HepG2 (cell line): Measurements from ENCODE around the gene LBX2. TPM values are rescaled to one million over a fixed set of nuclear protein-coding genes. Genes with fewer than 3 reads are reported as not detected.

Experiments used
- CBFB ChIP-seq: sonication (generic); formaldehyde crosslinking; IDR thresholded peaks from 2 replicates; pipeline ENCODE4 v1.4.0; 2020; ENCODE audit warnings: missing genetic modification reagents
- CBX1 ChIP-seq: IDR thresholded peaks from one replicate; pipeline ENCODE4 v1.6.1; 2016; ENCODE audit warnings: antibody characterized with exemption, low read depth
- FOXA1 ChIP-seq, 2 experiments: fragments of 450-650 bp in 1 of 2; sonication (generic) in 1 of 2; formaldehyde crosslinking in 1 of 2; IDR thresholded peaks; 2 replicates each; pipeline versions ENCODE4 v1.4.0 to v1.6.1; 2016 to 2020; ENCODE audit warnings: missing genetic modification reagents in 1 of 2
- HNF4A ChIP-seq: sonication (generic); formaldehyde crosslinking; IDR thresholded peaks from 2 replicates; pipeline ENCODE4 v1.4.0; 2020; ENCODE audit warnings: missing genetic modification reagents
- MEIS2 ChIP-seq: sonication (generic); formaldehyde crosslinking; IDR thresholded peaks from 2 replicates; pipeline ENCODE4 v1.9.0; 2021; ENCODE audit warnings: mild to moderate bottlenecking, missing genetic modification reagents
- NCOR1 ChIP-seq: fragments of 200-600 bp; sonication (generic); IDR thresholded peaks from 2 replicates; pipeline ENCODE4 v1.7.0; 2017; ENCODE audit warnings: antibody characterized with exemption, low read length, borderline replicate concordance
- PHF21A ChIP-seq: sonication (generic); formaldehyde crosslinking; IDR thresholded peaks from 2 replicates; pipeline ENCODE4 v1.5.0; 2020; ENCODE audit warnings: mild to moderate bottlenecking, missing genetic modification reagents
- REXO4 ChIP-seq: sonication (generic); formaldehyde crosslinking; IDR thresholded peaks from 2 replicates; pipeline ENCODE4 v1.8.0; 2022; ENCODE audit warnings: missing genetic modification reagents, mild to moderate bottlenecking, borderline replicate concordance
- RFXANK ChIP-seq: IDR thresholded peaks from 2 replicates; pipeline ENCODE4 v1.6.1; 2016
- RNF2 ChIP-seq: fragments of 450-650 bp; conservative IDR thresholded peaks from 2 replicates; pipeline ENCODE4 v1.6.1; 2016; ENCODE audit warnings: low read depth
- SALL2 ChIP-seq: sonication (generic); formaldehyde crosslinking; IDR thresholded peaks from 2 replicates; pipeline ENCODE4 v1.8.1; 2023; ENCODE audit warnings: mild to moderate bottlenecking, missing genetic modification reagents, inconsistent platforms
- SMAD1 ChIP-seq: sonication (generic); formaldehyde crosslinking; IDR thresholded peaks from 2 replicates; pipeline ENCODE4 v1.4.0; 2020; ENCODE audit warnings: missing genetic modification reagents, low read depth, mild to moderate bottlenecking, borderline replicate concordance
- SMAD3 ChIP-seq: sonication (generic); formaldehyde crosslinking; IDR thresholded peaks from 2 replicates; pipeline ENCODE4 v1.4.0; 2020; ENCODE audit warnings: missing genetic modification reagents
- TARDBP ChIP-seq: sonication (generic); formaldehyde crosslinking; IDR thresholded peaks from 2 replicates; pipeline ENCODE4 v1.8.0; 2022; ENCODE audit warnings: mild to moderate bottlenecking, missing genetic modification reagents
- TP53 ChIP-seq: sonication (generic); formaldehyde crosslinking; conservative IDR thresholded peaks from 2 replicates; pipeline ENCODE4 v1.4.0; 2020; ENCODE audit warnings: missing genetic modification reagents
- ZBTB49 ChIP-seq: sonication (generic); formaldehyde crosslinking; IDR thresholded peaks from 2 replicates; pipeline ENCODE4 v1.4.0; 2020; ENCODE audit warnings: missing genetic modification reagents, borderline replicate concordance
- ZNF180 ChIP-seq: sonication (generic); formaldehyde crosslinking; IDR thresholded peaks from 2 replicates; pipeline ENCODE4 v1.4.0; 2020; ENCODE audit warnings: low read depth, missing genetic modification reagents, borderline replicate concordance
- ZNF256 ChIP-seq: sonication (generic); formaldehyde crosslinking; conservative IDR thresholded peaks from 2 replicates; pipeline ENCODE4 v1.4.0; 2020; ENCODE audit warnings: missing genetic modification reagents
- ZNF333 ChIP-seq: sonication (generic); formaldehyde crosslinking; IDR thresholded peaks from 2 replicates; pipeline ENCODE4 v1.4.0; 2020; ENCODE audit warnings: mild to moderate bottlenecking, missing genetic modification reagents, borderline replicate concordance
- ZNF446 ChIP-seq: sonication (generic); formaldehyde crosslinking; IDR thresholded peaks from 2 replicates; pipeline ENCODE4 v1.5.0; 2020; ENCODE audit warnings: mild to moderate bottlenecking, missing genetic modification reagents
- ZNF570 ChIP-seq: sonication (generic); formaldehyde crosslinking; IDR thresholded peaks from 2 replicates; pipeline ENCODE4 v1.4.0; 2020; ENCODE audit warnings: mild to moderate bottlenecking, missing genetic modification reagents, borderline replicate concordance
- ZNF713 ChIP-seq: sonication (generic); formaldehyde crosslinking; IDR thresholded peaks from 2 replicates; pipeline ENCODE4 v1.4.0; 2020; ENCODE audit warnings: mild to moderate bottlenecking, missing genetic modification reagents
- ZSCAN29 ChIP-seq: sonication (generic); formaldehyde crosslinking; conservative IDR thresholded peaks from 2 replicates; pipeline ENCODE4 v1.4.0; 2020; ENCODE audit warnings: mild to moderate bottlenecking, missing genetic modification reagents
- polyA plus RNA-seq, 8 experiments: library from polyadenylated mRNA; depleted of rRNA in 3 of 8; stranded (reverse) in 7 of 8; unstranded in 1 of 8; fragments of >200 nt; fragmentation: Illumina TruSeq in 4 of 8; extraction: Trizol in 4 of 8; gene quantifications; 2 replicates each; pipeline versions ENCODE4 v1.2.1 to v1.2.3, GENCODE V29; 2011 to 2016; ENCODE audit warnings: low read depth in 4 of 8, missing spikeins in 1 of 8, mixed read lengths in 1 of 8; ENCODE audit not compliant: insufficient read depth in 1 of 8
- total RNA-seq, 5 experiments: library from RNA; depleted of rRNA; stranded (reverse); fragments of >200 nt; fragmentation: Illumina TruSeq; extraction: Trizol; gene quantifications; 2 replicates each; pipeline ENCODE4 v1.2.3, GENCODE V29; 2016; ENCODE audit warnings: low read depth in 1 of 5
- TF ChIP-seq, protein P1 (sequence below): sonication (generic); formaldehyde crosslinking; IDR thresholded peaks from 2 replicates; pipeline ENCODE4 v1.4.0; 2020; ENCODE audit warnings: mild to moderate bottlenecking, missing genetic modification reagents

LBX2 gene
- total and polyA plus RNA-seq, 2 of the 13 experiments (the other 11 are each of a cell fraction or from before 2014, with no cell fraction given): 6.4 to 8.1 TPM

DNA sequence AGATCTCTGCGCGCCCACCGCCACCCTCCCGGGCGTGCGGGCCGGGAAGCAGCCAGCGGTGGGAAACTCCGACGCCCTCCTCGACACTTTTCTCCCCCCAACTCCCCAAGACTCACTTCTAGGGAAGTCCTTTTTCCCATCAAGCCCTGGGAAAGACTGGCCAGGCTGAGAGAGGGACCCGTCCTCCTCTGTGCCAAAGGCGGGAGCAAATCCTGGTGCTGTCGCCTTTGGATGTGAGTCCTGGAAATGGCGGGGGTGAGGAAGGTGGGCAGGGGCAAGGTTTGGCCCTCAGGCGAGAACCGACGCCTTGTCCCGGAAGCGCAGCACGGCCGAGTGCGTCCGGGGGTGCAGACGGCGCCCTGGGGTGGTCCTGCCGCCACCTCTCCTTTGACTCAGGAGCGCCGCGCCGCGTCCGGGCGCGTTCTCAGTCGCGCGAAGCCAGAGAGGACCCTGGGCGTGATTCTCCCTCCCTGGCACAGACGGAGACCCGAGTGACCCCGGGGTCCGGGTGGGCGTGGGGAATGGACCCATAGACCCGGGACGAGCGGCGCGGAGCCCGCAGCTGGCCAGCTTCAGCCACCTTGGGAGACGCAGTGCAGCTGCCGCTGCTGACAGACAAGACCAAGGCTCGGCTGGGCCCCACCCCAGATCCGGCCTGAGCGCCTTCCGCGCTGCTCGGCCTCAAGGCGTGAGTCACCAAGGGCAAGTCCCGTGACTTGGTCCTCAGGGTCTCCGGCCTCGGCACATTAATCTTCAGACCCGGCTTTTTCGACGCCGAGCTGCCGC is 3.5 kb upstream of the LBX2 start (continued):
- TF ChIP-seq RNF2: no peak
- peak; percentile 95 for TF ChIP-seq ZNF446 (CRISPR knock-in tag)
- TF ChIP-seq PHF21A (CRISPR knock-in tag): peak; percentile 25; the same call in 1 of the 2 replicates
- peak; percentile 78 for TF ChIP-seq TARDBP (CRISPR knock-in tag)
- TF ChIP-seq CBX1: peak; percentile 42
- TF ChIP-seq CBFB (CRISPR knock-in tag): peak; percentile 57; the same call in 1 of the 2 replicates
- TF ChIP-seq REXO4: peak; percentile 41; the same call in 1 of the 2 replicates
- no peak; the same call in 1 of the 2 replicates for TF ChIP-seq HNF4A (CRISPR knock-in tag)
- no peak for TF ChIP-seq FOXA1 (IDR thresholded peaks at IDR 0.05)
- no peak; the same call in 1 of the 2 replicates for TF ChIP-seq FOXA1 (CRISPR knock-in tag; IDR thresholded peaks at IDR 0.05)
- TF ChIP-seq, protein P1, sequence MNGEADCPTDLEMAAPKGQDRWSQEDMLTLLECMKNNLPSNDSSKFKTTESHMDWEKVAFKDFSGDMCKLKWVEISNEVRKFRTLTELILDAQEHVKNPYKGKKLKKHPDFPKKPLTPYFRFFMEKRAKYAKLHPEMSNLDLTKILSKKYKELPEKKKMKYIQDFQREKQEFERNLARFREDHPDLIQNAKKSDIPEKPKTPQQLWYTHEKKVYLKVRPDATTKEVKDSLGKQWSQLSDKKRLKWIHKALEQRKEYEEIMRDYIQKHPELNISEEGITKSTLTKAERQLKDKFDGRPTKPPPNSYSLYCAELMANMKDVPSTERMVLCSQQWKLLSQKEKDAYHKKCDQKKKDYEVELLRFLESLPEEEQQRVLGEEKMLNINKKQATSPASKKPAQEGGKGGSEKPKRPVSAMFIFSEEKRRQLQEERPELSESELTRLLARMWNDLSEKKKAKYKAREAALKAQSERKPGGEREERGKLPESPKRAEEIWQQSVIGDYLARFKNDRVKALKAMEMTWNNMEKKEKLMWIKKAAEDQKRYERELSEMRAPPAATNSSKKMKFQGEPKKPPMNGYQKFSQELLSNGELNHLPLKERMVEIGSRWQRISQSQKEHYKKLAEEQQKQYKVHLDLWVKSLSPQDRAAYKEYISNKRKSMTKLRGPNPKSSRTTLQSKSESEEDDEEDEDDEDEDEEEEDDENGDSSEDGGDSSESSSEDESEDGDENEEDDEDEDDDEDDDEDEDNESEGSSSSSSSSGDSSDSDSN (CRISPR knock-in tag): peak; percentile 87
- no peak for TF ChIP-seq MEIS2 (CRISPR knock-in tag)
- TF ChIP-seq ZNF180 (CRISPR knock-in tag): no peak
- peak; percentile 83 for TF ChIP-seq SMAD3 (CRISPR knock-in tag)
- TF ChIP-seq TP53 (CRISPR knock-in tag): peak; percentile 69; the same call in 1 of the 2 replicates
- no peak for TF ChIP-seq SMAD1 (CRISPR knock-in tag)
- no peak for TF ChIP-seq ZNF256 (CRISPR knock-in tag)
- TF ChIP-seq ZBTB49 (CRISPR knock-in tag): no peak
- TF ChIP-seq RFXANK (CRISPR knock-in tag): no peak
- peak; percentile 11 for TF ChIP-seq ZNF713
- no peak; the same call in 1 of the 2 replicates for TF ChIP-seq ZNF570 (CRISPR knock-in tag)
- no peak; the same call in 1 of the 2 replicates for TF ChIP-seq NCOR1
- TF ChIP-seq ZSCAN29 (CRISPR knock-in tag): 0 out of 2 replicates have a peak, but pooled peaks have one; percentile 46
- peak; percentile 61; the same call in 1 of the 2 replicates for TF ChIP-seq SALL2
- peak; percentile 91; the same call in 1 of the 2 replicates for TF ChIP-seq ZNF333 (CRISPR knock-in tag)
